Upper lobe of left lung (tissue), 6 donors: ENCODE results near the gene FOXM1. TPM values are rescaled to one million over a fixed set of nuclear protein-coding genes. Genes with fewer than 3 reads are reported as not detected.

Source experiments
- ATAC-seq, 2 donors: fragments of 200-7000 bp; cut with Tn5 transposase; one replicate each; pipeline ENCODE4 v1.9.1; 2022; ENCODE audit warnings: mild to moderate bottlenecking in 2 of 2, moderate library complexity in 2 of 2; ENCODE audit not compliant: low FRiP score in 2 of 2
- DNase-seq, 2 donors: peaks; one replicate each; pipeline ENCODE4 v3.0.0-alpha.2; 2019 to 2020
- H3K27ac ChIP-seq, 4 donors: fragments of 200-600 bp; sonication (generic); one replicate each; pipeline ENCODE4 v1.5.1; 2016 to 2019
- H3K27me3 ChIP-seq, 4 donors: fragments of 200-600 bp; sonication (generic); one replicate each; pipeline ENCODE4 v1.5.1; 2017 to 2019
- H3K36me3 ChIP-seq, 4 donors: fragments of 200-600 bp; sonication (generic); one replicate each; pipeline ENCODE4 v1.5.1; 2016 to 2019
- H3K4me1 ChIP-seq, 4 donors: fragments of 200-600 bp; sonication (generic); one replicate each; pipeline ENCODE4 v1.5.1; 2018 to 2019
- H3K4me3 ChIP-seq, 4 donors: fragments of 200-600 bp; sonication (generic); one replicate each; pipeline ENCODE4 v1.5.1; 2017 to 2019; ENCODE audit warnings: mild to moderate bottlenecking in 2 of 4, moderate library complexity in 1 of 4
- H3K9me3 ChIP-seq, 4 donors: fragments of 200-600 bp; sonication (generic); one replicate each; pipeline ENCODE4 v1.5.1; 2018 to 2019
- CTCF ChIP-seq, 6 experiments: fragments of 450-650 bp in 4 of 6; fragments of 200-600 bp in 2 of 6; sonication (generic) in 2 of 6; IDR thresholded peaks; one replicate each; pipeline ENCODE4 v1.5.1; 2016 to 2019; ENCODE audit warnings: antibody characterized with exemption in 6 of 6
- EP300 ChIP-seq, 4 donors: sonication (generic); formaldehyde crosslinking; IDR thresholded peaks; one replicate each; pipeline ENCODE4 v1.5.1; 2017; ENCODE audit warnings: antibody characterized with exemption in 4 of 4, control low read depth in 2 of 4
- POLR2A ChIP-seq, 4 donors: fragments of 450-650 bp; IDR thresholded peaks; one replicate each; pipeline ENCODE4 v1.5.1; 2016 to 2017; ENCODE audit warnings: antibody characterized with exemption in 4 of 4, mild to moderate bottlenecking in 2 of 4
- POLR2AphosphoS5 ChIP-seq, 2 donors: sonication (generic); formaldehyde crosslinking; IDR thresholded peaks; one replicate each; pipeline ENCODE4 v1.5.1; 2017; ENCODE audit warnings: antibody characterized with exemption in 2 of 2
- WGBS, 2 donors: methylation state at CpG; one replicate each; pipeline ENCODE4 v1.1.5; 2017 to 2018; 5-methylcytosine and 5-hydroxymethylcytosine counted together
- total RNA-seq, 6 donors: library from RNA; depleted of rRNA in 4 of 6; stranded (reverse); fragments of >200 nt in 4 of 6; gene quantifications; one replicate each; pipeline versions ENCODE4 v1.1.0 to v1.2.1, GENCODE V29; 2016 to 2021
- donor health status: DM: no; HTN: no; CAD: no; lungs with moderate emphysema.
- donor health status: DM: no; HTN: yes; CAD: no; lungs with severe emphysema.

Gene FOXM1
- total RNA-seq, 6 donors from 2014 or later, result 2.1 to 27.6 (median 4.9) TPM; not detected in 1

- Histone ChIP-seq H3K36me3 (peaks cover 0 to 22% (median 2%) of the 10 kb centered on the region in 4 donors), H3K27ac (no peak overlapping the region), H3K4me1 (no peaks in the 10 kb centered on the region), H3K9me3 (no peaks in the 10 kb centered on the region), H3K27me3 (no peaks in the 10 kb centered on the region), H3K4me3 (no peak overlapping the region)
- DNase-seq (no peak), ATAC-seq (no peak)
- TF ChIP-seq POLR2AphosphoS5 (IDR thresholded peaks at IDR 0.05), result no peak
- no peak for TF ChIP-seq POLR2A (IDR thresholded peaks at IDR 0.05)
- no peak for TF ChIP-seq CTCF (IDR thresholded peaks at IDR 0.05)
- TF ChIP-seq EP300 (IDR thresholded peaks at IDR 0.05), result no peak
- 76 to 84% methylated on average over 9 of the region's 9 CpGs for WGBS, 2 donors
These were observed 32.2 kb downstream of the FOXM1 start for GRCh38 chr12:2844786-2845185.

- peaks cover 0 to 22% (median 2%) of the 10 kb centered on the region in 4 donors for H3K36me3 ChIP-seq
- H3K27ac ChIP-seq, result no peak overlapping the region
- H3K4me1 ChIP-seq, result no peaks in the 10 kb centered on the region
- WGBS, 2 donors, result 79 to 86% methylated on average over 5 of the region's 5 CpGs
- no peak overlapping the region for H3K4me3 ChIP-seq
- no peaks in the 10 kb centered on the region for H3K27me3 ChIP-seq
- no peak for TF ChIP-seq POLR2A (IDR thresholded peaks at IDR 0.05)
- TF ChIP-seq POLR2AphosphoS5 (IDR thresholded peaks at IDR 0.05), result no peak
- no peak for TF ChIP-seq EP300 (IDR thresholded peaks at IDR 0.05)
- TF ChIP-seq CTCF (IDR thresholded peaks at IDR 0.05), result no peak
- no peak for ATAC-seq
- DNase-seq, result no peak
- no peaks in the 10 kb centered on the region for H3K9me3 ChIP-seq
These were observed 34.0 kb downstream of the FOXM1 start for GRCh38 chr12:2842948-2843347.

GRCh38 chr12:2841056-2841650 lies 35.8 kb downstream of the FOXM1 start:
- ATAC-seq (no peak), DNase-seq (no peak)
- Histone ChIP-seq H3K27ac (no peak overlapping the region), H3K4me1 (no peaks in the 10 kb centered on the region), H3K36me3 (peaks cover 0 to 22% (median 2%) of the 10 kb centered on the region in 4 donors), H3K9me3 (no peaks in the 10 kb centered on the region), H3K4me3 (no peak overlapping the region), H3K27me3 (no peaks in the 10 kb centered on the region)
- TF ChIP-seq EP300 (IDR thresholded peaks at IDR 0.05) (no peak), CTCF (IDR thresholded peaks at IDR 0.05) (no peak), POLR2AphosphoS5 (IDR thresholded peaks at IDR 0.05) (no peak), POLR2A (IDR thresholded peaks at IDR 0.05) (no peak)
- WGBS, 2 donors, result 66 to 73% methylated on average over 9 of the region's 9 CpGs

GRCh38 chr12:2836574-2836973 lies 40.4 kb downstream of the FOXM1 start:
- H3K4me3 ChIP-seq, result no peak overlapping the region
- H3K27ac ChIP-seq, result no peak overlapping the region
- H3K36me3 ChIP-seq, result peaks cover 0 to 7% (median 0%) of the 10 kb centered on the region in 4 donors
- DNase-seq, result no peak
- no peak for ATAC-seq
- TF ChIP-seq EP300 (IDR thresholded peaks at IDR 0.05), result no peak
- no peak for TF ChIP-seq CTCF (IDR thresholded peaks at IDR 0.05)
- TF ChIP-seq POLR2A (IDR thresholded peaks at IDR 0.05), result no peak
- no peak for TF ChIP-seq POLR2AphosphoS5 (IDR thresholded peaks at IDR 0.05)
- no peaks in the 10 kb centered on the region for H3K27me3 ChIP-seq
- H3K4me1 ChIP-seq, result peaks cover 0 to 12% (median 8%) of the 10 kb centered on the region in 4 donors
- 75 to 80% methylated on average over 8 of the region's 8 CpGs for WGBS, 2 donors
- no peaks in the 10 kb centered on the region for H3K9me3 ChIP-seq
